Ishikawa (cell line): ENCODE measurements around the gene HAGH.

Experiments used
- CEBPB ChIP-seq: IDR thresholded peaks from 2 replicates; pipeline ENCODE4 v1.6.1; 2012
- EP300 ChIP-seq: IDR thresholded peaks from 2 replicates; pipeline ENCODE4 v1.6.1; 2012; ENCODE audit warnings: borderline replicate concordance
- MAX ChIP-seq: IDR thresholded peaks from 2 replicates; pipeline ENCODE4 v1.6.1; 2012
- RAD21 ChIP-seq: IDR thresholded peaks from 2 replicates; pipeline ENCODE4 v1.6.1; 2012; ENCODE audit warnings: low read depth
- YY1 ChIP-seq: IDR thresholded peaks from 2 replicates; pipeline ENCODE4 v1.6.1; 2012; ENCODE audit warnings: low read depth
- TF ChIP-seq, protein P1 (sequence below): IDR thresholded peaks from 2 replicates; pipeline ENCODE4 v1.6.1; 2012; ENCODE audit warnings: low read depth, mild to moderate bottlenecking

DNA sequence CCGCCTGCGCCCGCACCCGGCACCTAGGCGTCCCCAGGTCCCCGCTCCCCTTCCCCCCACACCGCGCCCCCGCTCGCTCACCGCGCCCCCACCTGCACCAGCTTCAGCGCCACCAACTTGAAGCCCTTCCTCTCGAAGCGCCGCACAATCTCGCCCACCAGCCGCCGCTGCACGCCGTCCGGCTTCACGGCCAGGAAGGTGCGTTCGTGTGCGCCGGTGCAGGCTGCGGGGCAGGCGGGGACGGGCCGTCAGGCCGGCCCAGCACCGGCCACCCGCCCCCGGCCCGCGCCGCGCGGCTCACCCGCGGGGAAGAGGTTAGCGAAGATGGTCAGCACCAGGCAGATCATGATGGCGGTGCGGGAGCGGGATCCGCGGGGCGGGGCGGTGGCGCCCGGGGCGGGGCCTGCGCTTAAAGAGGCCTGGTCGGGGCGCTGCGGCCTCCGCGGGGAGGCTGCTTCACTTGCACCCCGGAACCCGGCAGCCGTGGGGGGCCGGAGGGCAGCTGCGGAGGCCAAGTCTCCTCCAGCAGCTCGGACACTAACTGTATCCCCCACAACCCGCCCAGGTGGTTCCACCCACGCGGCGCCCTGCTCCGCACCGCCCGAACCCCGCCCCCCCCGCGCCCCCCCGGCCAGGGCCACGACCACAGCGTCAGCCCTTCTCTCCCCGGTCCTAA lies 55.3 kb downstream of the HAGH start, which contains the start of gene NME3:
- TF ChIP-seq YY1, result peak; percentile 78
- TF ChIP-seq CEBPB, result no peak
- no peak for TF ChIP-seq RAD21
- TF ChIP-seq, protein P1, sequence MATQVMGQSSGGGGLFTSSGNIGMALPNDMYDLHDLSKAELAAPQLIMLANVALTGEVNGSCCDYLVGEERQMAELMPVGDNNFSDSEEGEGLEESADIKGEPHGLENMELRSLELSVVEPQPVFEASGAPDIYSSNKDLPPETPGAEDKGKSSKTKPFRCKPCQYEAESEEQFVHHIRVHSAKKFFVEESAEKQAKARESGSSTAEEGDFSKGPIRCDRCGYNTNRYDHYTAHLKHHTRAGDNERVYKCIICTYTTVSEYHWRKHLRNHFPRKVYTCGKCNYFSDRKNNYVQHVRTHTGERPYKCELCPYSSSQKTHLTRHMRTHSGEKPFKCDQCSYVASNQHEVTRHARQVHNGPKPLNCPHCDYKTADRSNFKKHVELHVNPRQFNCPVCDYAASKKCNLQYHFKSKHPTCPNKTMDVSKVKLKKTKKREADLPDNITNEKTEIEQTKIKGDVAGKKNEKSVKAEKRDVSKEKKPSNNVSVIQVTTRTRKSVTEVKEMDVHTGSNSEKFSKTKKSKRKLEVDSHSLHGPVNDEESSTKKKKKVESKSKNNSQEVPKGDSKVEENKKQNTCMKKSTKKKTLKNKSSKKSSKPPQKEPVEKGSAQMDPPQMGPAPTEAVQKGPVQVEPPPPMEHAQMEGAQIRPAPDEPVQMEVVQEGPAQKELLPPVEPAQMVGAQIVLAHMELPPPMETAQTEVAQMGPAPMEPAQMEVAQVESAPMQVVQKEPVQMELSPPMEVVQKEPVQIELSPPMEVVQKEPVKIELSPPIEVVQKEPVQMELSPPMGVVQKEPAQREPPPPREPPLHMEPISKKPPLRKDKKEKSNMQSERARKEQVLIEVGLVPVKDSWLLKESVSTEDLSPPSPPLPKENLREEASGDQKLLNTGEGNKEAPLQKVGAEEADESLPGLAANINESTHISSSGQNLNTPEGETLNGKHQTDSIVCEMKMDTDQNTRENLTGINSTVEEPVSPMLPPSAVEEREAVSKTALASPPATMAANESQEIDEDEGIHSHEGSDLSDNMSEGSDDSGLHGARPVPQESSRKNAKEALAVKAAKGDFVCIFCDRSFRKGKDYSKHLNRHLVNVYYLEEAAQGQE, result no peak
- no peak for TF ChIP-seq EP300
- no peak for TF ChIP-seq MAX
